ENCODE data around the gene USO1.
A peak's percentile ranks its signal among the peaks of the same experiment; 100 is the strongest.
"Not testable (repeated sequence)": the region's sequence is repeated elsewhere in the genome, so short reads cannot be mapped to it uniquely, and the experiment has no call there.

Gene USO1, protein sequence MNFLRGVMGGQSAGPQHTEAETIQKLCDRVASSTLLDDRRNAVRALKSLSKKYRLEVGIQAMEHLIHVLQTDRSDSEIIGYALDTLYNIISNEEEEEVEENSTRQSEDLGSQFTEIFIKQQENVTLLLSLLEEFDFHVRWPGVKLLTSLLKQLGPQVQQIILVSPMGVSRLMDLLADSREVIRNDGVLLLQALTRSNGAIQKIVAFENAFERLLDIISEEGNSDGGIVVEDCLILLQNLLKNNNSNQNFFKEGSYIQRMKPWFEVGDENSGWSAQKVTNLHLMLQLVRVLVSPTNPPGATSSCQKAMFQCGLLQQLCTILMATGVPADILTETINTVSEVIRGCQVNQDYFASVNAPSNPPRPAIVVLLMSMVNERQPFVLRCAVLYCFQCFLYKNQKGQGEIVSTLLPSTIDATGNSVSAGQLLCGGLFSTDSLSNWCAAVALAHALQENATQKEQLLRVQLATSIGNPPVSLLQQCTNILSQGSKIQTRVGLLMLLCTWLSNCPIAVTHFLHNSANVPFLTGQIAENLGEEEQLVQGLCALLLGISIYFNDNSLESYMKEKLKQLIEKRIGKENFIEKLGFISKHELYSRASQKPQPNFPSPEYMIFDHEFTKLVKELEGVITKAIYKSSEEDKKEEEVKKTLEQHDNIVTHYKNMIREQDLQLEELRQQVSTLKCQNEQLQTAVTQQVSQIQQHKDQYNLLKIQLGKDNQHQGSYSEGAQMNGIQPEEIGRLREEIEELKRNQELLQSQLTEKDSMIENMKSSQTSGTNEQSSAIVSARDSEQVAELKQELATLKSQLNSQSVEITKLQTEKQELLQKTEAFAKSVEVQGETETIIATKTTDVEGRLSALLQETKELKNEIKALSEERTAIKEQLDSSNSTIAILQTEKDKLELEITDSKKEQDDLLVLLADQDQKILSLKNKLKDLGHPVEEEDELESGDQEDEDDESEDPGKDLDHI

DNA sequence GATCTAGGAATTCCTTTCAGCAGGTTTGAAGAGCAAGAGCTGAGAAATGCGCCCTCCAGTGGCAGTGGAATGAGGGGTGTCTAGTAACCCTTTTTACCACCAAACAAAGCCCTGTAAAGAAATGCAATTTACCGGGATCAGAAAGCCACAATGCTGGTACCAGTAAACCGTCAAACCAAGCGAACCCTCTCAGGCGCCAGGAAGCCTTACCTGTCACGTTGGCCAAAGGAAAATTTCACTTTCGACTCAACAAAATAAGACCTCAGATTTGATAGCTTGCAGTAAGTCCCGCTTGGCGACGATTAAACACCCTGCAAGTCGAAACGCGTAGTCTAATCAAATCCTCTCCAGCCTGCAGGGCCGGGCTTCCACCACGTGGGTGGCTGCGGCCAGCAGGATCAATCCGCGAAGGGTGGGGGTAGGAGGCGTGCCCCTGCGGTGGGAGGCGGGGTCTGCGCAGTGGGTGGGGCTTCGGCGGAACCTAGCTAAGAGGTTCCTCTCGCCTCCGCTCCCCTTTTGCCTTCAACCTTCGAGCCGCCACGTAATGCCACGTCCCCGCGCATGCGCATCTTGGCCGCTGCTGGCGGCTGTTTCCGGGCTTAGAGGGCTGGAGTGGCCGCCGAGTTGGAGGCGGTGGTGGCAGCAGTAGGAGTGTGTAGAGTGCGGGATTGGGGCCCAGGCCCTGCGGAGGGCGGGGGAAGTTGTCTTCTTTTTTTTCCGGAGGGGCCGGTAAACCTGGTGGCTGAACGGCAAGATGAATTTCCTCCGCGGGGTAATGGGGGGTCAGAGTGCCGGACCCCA is at the start of gene USO1:
USO1 (plus strand) TSS at position 512 of the 801 bp plus-strand sequence; CDS start at position 755, 243 bp downstream.
- DNase-seq (ENCODE audit: low spot score) = peak; percentile 100

- DNase-seq (ENCODE audit: low spot score) = no peak
Observed at GRCh38 chr4:75675004-75675531, 49.3 kb upstream of the USO1 start.

DNA sequence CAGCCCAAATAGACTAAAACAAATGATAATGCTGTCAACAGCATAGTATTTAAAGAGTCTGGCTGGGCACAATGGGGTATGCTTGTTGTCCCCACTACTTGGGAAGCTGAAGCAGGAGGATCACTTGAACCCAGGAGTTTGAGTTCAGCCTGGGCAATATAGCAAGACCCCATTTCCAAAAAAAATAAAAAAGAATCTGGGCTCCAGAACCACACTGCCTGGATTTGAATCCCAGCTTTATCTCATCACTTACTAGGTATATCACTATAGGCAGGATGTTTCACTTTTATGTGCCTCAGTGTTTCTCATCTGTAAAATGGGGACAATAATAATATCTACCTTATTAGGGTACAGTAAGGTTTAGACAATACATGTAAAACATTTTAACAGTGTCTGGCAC is 45.9 kb upstream of the USO1 start:
- DNase-seq (ENCODE audit: low spot score) = no peak

- DNase-seq (ENCODE audit: low spot score) = no peak
Observed at GRCh38 chr4:75678965-75679364, 45.4 kb upstream of the USO1 start.

GRCh38 chr4:75679876-75680575 is 44.4 kb upstream of the USO1 start:
- DNase-seq (ENCODE audit: low spot score) = no peak

GRCh38 chr4:75683482-75684155 is 40.8 kb upstream of the USO1 start:
- no peak for DNase-seq (ENCODE audit: low spot score)

DNA sequence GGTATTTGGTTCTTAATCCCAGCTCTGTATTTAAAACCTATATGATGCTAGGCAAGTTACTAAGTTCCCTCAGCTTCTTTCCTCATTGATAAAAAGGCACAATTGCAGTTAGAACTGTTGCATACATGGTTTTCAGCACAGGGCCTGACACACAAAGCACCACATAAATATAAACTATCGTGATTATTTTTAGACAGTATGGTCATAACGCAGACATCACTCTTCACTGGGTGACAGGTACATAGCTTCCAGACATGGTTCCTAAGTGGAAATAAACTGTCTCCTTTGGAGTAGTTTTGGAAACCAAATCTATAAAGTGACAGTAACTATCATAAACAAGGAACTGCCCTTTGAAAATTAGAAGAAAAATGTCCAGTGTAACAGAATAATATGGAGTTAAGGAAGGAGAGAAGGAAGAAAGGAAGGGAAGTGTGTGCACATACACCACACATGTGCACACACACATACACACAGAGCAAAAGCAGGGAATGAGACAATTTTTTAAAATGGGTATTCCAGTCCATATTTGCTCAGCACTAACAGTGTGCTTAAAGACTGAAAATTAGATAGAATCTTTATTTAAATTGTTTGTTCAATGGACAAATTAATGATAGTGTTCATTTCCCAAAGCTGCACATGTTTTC is 38.7 kb upstream of the USO1 start:
- no peak for DNase-seq (ENCODE audit: low spot score)

DNA sequence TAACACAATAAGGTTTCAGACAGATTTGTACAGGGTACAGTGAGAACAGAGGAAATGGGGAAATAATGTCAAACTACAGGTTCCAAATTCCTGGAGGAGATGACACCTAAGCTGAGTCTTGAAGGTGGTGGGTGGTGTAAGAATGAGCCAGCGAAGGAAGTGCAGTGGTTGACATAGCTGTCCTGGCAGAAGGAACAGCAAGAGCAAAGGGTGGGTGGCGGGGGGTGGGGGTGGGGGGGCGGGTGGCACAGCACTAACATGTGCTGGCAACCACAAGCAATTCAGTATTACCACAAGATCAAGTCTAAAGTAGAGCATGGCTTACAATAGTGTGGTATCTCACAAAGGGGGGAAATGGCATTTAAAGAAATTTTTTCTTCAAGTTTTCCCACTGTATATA is 38.0 kb upstream of the USO1 start:
- DNase-seq (ENCODE audit: low spot score) = no peak

DNA sequence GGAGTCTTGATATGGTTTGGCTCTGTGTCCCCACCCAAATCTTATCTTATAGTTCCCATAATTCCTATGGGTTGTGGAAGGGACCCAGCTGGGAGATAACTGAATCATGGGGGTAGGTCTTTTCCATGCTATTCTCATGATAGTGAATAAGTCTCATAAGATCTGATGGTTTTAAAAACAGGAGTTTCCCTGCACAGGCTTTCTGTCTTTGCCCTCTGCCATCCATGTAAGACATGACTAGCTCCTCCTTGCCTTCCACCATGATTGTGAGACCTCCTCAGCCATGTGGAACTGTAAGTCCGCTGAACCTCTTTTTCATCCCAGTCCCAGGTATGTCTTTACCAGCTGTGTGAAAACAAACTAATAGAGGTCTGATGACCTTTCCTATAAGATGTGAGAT is 37.3 kb upstream of the USO1 start:
- DNase-seq (ENCODE audit: low spot score) = not testable (repeated sequence)

- not testable (repeated sequence) for DNase-seq (ENCODE audit: low spot score)
Observed at GRCh38 chr4:75692066-75692465, 32.3 kb upstream of the USO1 start.

DNA sequence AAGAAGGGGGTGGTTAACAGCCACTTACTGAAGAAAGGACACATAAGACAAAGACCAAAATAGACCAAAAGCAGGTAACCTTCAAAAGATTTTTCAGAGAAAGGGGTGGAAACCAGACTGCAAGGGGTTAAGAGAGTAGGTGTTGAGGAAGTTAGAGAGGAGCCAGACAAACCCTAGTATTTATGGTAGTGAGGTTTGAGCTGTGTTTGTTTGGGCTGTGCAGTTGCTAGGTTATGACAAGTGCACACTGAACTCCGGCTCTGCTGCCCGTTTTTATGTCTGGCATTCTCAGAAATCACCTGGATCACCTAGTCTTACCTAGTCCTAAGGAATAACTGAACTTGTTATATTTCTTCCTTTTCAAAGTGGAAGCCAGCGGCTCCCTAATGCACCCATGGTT is 28.3 kb upstream of the USO1 start:
- no peak for DNase-seq (ENCODE audit: low spot score)

DNA sequence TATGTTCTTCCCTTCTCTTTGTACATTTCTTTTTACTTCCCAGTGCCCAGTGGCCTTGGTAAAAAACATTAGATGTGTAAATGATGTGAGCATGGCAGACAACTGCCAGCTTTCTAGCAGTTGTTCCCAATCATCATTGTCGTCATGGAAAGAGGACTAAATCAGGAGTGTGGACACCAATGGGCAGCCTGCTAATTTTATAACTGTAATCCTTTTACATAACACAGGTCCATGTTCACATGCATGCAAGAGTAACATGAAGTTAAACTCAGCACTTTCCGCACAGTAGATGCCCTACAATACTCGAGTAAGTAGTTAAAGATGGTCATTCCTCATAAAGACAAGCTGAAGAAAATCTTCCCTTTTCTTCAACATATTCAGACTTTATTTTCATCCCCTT is 27.8 kb upstream of the USO1 start:
- DNase-seq (ENCODE audit: low spot score) = no peak

- no peak for DNase-seq (ENCODE audit: low spot score)
Observed at GRCh38 chr4:75698162-75698962, 26.0 kb upstream of the USO1 start.

DNA sequence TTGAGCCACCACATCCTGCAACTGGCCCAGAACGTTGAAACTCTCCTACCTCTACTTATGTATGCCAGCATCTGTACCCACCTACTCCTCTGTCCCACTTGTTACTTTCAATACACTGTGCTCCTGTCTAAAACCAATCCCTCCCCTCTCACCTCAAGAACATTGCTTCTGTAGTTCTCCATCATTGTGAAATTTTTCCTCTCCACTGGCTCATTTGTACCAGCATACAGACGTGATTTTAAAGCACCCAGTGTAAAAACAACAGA is 25.5 kb upstream of the USO1 start:
- DNase-seq (ENCODE audit: low spot score) = no peak

GRCh38 chr4:75699299-75699698 is 25.1 kb upstream of the USO1 start:
- DNase-seq (ENCODE audit: low spot score) = no peak

DNA sequence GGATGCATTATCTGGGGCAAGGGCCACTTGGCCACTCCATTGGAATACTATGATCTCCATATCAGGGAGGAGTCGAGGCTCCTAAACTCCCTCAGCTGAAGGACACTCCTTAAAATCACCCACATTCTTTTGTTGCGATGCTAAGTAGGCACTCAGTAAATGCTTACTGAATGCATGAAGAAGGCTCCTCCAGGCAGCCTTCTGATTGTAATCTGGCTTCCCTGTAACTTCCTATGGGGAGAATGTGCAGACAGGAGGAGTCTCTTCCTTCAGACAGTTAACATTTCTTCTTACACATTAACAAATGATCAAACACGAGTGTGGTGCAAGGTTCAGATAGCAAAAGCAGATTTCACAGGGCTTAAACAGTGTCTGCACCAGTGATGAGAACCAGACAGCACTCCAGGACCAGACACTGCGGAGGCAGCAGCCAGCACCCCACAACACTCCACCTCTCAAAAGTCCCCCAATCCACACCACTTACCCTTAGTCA is 21.4 kb upstream of the USO1 start:
- DNase-seq (ENCODE audit: low spot score) = no peak

- DNase-seq (ENCODE audit: low spot score) = no peak
Observed at GRCh38 chr4:75705198-75705977, 19.0 kb upstream of the USO1 start.

GRCh38 chr4:75708218-75708691 is 16.1 kb upstream of the USO1 start:
- no peak for DNase-seq (ENCODE audit: low spot score)
